ENCODE results near the gene KCNAB2.

Gene KCNAB2

GRCh38 chr1:6045561-6045960 lies at the start of gene KCNAB2:
Gene KCNAB2, plus strand, starts transcription at chr1:6045888. Its CDS starts 5,649 bp downstream, at chr1:6051537.
- DNase-seq (ENCODE audit: low read depth, low spot score): no peak

DNA sequence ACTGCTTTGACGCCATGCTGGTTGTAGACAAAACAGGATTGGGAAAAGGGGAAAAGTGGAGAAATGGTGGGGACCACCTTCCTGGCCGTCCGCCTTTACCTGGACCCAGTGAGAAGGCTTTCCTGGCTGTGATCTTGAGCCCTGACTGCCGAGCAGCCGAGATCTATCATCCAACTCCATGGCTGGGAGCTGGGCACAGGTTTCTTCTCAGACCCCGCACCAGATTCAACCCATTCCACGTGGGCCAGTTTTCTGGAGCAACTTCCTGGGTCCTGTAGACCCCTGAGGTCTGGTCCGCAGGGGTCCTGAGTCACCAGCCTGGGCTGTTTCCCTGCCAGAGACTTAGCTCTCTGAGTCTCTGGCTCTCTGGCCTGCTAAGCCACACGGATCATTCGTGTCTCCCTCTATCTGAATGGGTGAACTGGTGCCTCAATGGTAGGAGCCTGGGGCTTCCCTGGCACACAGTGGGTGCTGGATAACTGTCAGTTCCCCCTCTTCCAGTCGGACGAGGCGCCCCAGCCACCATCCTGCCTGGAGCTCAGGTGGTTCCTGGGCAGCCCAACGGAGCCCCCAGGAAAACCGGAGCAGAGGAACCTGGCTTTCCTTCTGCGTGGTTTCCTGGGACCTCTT lies 48.9 kb upstream of the KCNAB2 start:
- DNase-seq (ENCODE audit: low read depth, low spot score): no peak

DNA sequence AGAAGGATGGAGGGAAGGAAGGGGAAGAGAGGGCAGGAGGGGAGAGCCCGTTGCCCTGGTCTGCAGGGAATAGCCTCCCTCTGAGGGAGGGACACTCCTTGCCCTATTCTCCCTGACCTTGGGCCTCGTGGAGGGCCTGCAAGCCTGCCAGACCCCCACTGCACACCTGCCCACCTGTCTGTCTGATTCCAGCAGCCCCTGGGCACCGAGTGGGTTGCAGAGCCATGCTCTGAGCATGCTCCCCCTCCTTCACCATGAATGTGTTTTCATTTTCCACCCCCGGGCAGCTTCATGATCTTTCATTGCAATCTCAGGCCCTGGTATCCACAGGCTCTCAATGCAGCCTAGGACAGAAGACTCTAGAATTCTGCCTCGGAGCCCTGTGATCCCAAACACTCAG lies 48.4 kb upstream of the KCNAB2 start:
- DNase-seq (ENCODE audit: low read depth, low spot score): no peak

DNA sequence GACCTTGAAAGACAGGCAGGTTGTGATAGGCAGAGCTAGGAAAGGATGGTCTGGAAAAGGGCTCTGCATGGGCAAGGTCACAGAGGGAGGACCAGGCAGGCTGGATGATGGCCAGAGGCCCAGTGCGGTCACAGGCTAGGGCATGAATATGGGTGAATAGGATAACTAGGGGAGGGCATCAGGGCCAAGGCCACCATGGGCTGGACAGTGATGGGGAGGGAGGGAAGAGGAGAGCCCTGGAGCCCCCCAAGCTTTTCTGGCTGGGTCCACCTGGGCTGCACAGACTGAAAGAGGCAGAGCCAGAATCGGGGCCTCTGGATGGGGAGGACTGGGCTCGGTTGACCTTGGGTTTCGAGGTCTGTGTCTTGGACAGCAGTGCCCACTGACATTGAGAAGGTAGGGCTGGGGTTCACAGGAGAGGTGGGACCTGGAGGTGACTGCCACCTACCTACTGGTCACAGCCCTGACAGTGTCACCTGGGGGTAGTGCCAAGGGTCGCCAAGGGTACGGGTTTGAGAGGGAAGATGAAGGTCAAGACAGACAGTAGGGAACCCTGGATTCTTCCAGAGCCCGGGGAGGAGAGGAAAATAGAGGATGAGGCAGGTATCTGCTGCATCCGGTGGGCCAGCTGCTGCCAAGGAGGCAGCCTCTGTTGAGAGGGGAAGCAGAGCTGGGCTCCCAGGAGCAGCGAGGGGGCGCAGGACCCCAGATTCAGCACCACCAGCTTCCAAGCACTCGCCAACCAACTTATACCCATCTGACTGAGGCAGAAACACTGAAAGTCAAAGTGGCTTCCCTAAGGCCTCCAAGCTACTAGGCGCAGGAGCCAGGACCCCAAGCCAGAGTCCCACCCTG lies 47.4 kb upstream of the KCNAB2 start:
- DNase-seq (ENCODE audit: low read depth, low spot score): no peak

- DNase-seq (ENCODE audit: low read depth, low spot score): no peak
Observed at GRCh38 chr1:5998906-5999301, 46.8 kb upstream of the KCNAB2 start.

DNA sequence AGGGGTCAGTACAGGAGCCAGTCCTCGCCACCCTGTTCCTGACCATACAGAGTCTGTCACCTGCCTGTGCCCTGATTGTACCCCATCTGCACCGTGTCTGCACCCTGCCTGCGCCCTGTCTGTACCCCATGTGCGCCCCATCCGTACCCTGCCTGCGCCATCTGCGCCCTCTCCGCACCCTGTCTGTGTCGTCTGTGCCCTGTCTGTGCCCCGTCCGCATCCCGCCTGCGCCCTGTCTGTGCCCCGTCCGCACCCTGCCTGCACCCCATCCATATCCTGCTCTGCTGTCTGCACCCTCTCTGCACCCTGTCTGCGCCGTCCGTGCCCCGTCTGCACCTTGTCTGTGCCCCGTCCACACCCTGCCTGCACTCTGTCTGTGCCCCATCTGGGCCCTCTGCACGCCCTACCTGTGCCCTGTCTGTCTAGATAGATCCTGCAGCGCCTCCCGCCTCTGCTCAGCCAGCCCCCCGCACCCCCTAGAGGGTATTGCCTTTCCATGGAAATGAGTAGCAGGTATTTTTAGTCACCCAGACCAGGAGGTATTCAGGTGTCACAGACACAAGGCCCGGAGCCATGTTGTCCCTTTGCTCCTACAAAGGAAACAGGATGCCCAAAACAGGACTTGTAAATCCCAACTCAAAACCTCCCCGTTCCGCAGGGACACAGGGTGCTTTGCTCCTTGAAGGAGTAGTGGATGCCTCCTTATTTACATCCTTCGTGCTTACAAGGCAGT lies 45.8 kb upstream of the KCNAB2 start:
- DNase-seq (ENCODE audit: low read depth, low spot score): no peak

- DNase-seq (ENCODE audit: low read depth, low spot score): no peak
Observed at GRCh38 chr1:6000444-6001288, 45.0 kb upstream of the KCNAB2 start.

GRCh38 chr1:6001992-6002576 lies 43.6 kb upstream of the KCNAB2 start:
- peak; percentile 34 for DNase-seq (ENCODE audit: low read depth, low spot score)

GRCh38 chr1:6002714-6003501 lies 42.8 kb upstream of the KCNAB2 start:
- no peak for DNase-seq (ENCODE audit: low read depth, low spot score)

DNA sequence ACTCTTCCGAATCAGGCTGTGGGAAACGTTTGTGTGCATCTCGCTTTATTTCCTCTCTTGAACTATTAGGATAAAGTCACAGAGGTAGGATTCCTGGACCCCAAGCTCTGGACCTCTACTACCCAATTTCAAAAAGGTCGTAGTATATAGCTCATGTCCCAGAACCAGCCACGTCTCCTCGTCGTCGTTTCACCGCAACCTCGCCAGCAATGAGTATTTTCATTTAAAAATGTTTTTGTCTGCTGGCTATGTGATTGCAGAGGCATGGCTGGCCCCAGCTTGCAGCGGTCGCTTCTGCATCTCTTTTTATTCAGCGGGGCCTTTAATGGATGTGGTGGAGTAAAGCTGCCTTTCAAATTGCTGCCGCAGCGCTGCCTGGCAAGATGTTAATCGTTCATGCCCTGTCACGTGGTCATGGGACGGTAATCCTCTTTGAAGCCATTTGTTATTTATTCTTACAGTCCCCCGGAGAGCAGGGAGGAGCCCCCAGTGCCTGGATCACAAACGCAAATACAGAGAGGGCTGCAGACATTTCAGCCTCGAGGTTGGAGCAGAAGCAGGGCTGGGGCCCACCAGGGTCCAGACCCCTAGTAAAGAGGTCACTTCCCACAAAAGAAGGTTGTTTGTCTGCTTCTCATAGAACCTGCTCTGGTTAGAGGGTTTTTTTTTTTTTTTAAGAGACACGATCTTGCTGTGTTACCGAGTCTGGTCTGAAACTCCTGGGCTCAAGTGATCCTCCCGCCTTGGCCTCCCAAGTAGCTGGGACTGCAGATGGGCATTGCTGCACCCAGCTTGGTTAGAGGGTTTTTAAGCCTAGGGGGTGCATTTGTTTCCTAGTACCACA lies 41.9 kb upstream of the KCNAB2 start:
- DNase-seq (ENCODE audit: low read depth, low spot score): peak; percentile 46

DNA sequence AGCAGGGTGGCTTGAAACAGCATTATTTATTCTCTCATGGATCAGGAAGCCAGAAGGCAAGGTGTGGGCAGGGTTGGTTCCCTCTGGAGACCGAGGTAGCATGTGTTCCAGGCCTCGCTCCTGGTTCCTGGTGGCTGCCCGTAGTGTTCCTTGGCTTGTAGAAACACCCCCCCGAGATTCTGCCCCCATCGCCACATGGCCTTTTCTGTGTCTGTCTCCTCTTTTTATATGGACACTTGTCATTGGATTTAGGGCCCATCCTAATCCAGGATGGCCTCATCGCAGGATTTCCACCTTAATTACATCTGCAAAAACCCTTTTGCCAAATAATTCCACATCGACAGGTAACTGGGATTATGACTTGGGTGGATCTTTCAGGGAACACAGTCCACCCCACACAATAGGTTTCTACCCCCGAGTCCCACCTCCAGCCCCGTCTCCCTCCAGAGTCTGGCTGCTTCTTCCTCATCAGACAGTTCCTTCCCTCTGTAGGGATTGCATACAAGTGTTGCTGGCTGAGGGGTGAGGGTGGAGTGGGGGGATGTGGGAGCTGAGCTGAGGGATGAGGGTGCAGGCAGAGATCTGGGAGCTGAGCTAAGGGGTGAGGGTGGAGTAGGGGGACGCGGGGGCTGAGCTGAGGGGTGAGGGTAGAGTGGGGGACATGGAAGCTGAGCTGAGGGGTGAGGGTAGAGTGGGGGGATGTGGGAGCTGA lies 41.1 kb upstream of the KCNAB2 start:
- no peak for DNase-seq (ENCODE audit: low read depth, low spot score)

- DNase-seq (ENCODE audit: low read depth, low spot score): no peak
Observed at GRCh38 chr1:6005276-6005917, 40.3 kb upstream of the KCNAB2 start.

- no peak for DNase-seq (ENCODE audit: low read depth, low spot score)
Observed at GRCh38 chr1:6006882-6007281, 38.8 kb upstream of the KCNAB2 start.

- DNase-seq (ENCODE audit: low read depth, low spot score): peak; percentile 22
Observed at GRCh38 chr1:6007318-6008083, 38.2 kb upstream of the KCNAB2 start.

DNA sequence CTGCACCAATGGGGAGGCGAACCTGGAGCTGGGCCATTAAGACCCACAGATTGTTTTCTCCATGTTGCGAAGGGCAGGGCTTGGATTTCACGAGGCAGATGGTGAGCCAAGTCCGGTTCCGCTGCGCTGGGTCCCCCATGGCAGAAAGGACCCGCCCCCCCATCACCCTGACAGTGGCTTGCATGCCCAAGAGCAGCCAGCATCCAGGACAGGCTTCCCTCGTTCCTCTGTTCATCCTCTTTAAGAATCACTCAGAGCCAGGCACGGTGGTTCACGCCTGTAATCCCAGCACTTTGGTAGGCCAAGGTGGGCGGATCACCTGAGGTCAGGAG lies 37.6 kb upstream of the KCNAB2 start:
- no peak for DNase-seq (ENCODE audit: low read depth, low spot score)

- DNase-seq (ENCODE audit: low read depth, low spot score): no peak
Observed at GRCh38 chr1:6008696-6009095, 37.0 kb upstream of the KCNAB2 start.

DNA sequence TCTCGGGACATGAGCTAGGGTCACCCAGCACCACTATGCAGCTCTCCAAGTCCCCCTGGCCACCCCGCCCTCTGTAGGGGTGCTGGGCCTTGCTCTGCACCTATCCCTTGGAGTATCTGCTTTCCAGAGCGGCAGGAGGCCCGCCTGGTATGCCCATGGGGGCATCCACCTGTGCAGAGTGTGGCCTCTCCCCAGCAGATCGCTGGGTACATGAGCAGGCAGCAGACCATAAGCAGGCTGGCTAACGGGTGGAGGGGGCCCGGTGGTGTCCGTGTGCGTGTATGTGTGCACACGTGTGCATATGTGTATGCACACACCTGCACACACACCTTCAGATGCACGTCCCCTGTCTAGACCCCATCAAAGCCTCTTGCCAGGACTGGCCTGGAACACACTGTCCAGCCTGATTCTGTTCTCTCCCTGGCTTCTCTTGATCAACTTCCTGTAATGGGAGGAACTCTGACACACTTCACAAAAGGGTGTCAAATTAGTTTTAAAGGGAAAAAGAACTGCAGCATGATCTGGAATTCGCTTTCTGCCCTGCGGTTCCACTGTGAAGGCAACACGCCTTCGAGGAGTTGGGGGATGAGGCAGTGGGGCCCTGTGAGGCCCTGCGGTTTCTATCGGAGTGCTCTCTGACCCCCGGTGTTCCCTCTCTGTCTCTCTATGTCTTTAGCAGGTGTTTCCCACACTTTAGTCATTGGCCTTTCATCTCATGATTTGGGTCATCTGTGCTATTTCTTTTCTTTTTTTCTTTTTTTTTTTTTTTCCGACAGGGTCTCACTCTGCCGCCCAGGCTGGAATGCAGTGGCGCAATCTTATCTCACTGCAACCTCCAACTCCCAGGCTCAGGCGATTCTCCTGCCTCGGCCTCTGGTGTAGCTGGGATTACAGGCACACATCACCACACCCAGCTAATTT lies 36.3 kb upstream of the KCNAB2 start:
- no peak for DNase-seq (ENCODE audit: low read depth, low spot score)

All from astrocyte of the hippocampus (primary cell).